Cardiac septum (tissue), 1 donor: ENCODE results near the gene JPH3. TPM values are rescaled to one million over a fixed set of nuclear protein-coding genes. Genes with fewer than 3 reads are reported as not detected.

ENCODE experiments used
- DNase-seq: peaks from one replicate; pipeline ENCODE4 v3.0.0-alpha.2; 2020; ENCODE audit warnings: low spot score
- intact Hi-C: fragments of 100-400 bp; cut with DNase I; formaldehyde crosslinking; loops from one replicate; pipeline ENCODE4 v1.14.0; 2022
- total RNA-seq: library from RNA; stranded (reverse); fragmentation: NEBNext Ultra II Directional; extraction: Animal tissue kit (Norgen Biotek cat#: 25700); gene quantifications from one replicate; pipeline ENCODE4 v1.2.1, GENCODE V29; 2021
- donor health status: DM: no; HTN: no; CAD: no.

The JPH3 gene
- total RNA-seq, 1 donor from 2014 or later = 0.11 TPM

DNA sequence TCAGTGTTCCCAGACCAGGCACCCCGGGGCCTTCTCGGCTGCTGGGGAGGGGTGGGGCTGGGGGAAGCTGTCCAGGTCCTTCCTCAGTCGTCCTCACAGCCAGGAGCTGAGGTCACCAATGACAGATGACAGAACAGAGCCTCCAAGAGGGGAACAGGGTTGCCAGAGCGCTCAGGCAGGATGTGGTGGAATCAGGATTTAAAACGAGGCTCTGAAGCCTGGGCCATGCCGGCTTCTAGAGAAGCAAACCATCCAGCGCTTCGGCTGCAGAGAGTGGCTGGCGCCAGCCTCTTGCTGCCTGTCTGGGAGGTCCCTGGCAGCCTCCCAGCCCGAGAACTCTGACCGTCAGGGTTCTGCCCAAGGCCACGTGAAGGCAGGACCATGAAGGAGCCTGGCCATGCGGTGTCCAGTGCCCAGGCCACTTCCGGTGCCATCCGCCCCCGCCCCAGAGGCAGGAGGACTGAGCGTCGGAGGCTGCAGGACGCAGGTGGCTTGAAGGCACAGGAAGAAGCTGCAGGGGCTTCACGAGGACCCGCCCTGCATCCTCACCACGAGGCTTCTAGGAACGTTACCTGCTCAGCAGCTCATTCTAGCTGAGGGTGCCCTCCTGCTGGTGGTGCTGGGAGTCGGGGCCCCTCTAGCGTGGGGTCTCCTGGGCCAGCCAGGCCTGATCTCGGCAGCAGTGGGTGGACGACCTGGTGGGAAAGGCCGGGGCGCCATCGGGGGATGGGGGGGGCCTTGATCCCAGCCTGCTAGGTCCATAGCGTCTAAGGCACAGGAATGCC, 85.0 kb downstream of the JPH3 start:
- intact Hi-C loops = no loop called here
- no peak for DNase-seq

DNA sequence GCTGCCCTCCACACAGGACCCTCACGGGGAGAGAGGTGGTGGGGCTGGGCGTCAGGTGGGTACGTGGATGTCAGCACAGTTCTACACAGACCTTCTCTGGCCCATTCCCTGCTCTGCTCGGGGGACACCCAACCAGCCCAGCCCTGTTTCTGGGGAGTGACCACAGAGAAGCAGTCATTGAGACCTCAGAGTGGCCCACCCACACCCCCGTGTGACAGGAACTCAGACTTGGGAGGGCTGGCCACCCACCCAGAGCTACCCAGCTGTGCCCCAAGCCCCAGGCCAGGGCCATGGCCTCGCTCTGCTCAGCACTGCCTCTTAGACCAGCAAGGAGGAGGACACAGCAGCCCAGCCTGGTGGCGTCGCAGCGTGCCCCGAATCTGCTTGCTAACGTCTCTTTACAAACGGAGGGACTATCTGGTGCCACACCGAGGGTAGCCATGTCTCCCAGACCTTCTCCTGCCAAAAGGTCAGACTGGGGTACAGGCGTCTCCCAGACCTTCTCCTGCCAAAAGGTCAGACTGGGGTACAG, 85.8 kb downstream of the JPH3 start:
- DNase-seq = no peak
- intact Hi-C loops = no loop called here

DNA sequence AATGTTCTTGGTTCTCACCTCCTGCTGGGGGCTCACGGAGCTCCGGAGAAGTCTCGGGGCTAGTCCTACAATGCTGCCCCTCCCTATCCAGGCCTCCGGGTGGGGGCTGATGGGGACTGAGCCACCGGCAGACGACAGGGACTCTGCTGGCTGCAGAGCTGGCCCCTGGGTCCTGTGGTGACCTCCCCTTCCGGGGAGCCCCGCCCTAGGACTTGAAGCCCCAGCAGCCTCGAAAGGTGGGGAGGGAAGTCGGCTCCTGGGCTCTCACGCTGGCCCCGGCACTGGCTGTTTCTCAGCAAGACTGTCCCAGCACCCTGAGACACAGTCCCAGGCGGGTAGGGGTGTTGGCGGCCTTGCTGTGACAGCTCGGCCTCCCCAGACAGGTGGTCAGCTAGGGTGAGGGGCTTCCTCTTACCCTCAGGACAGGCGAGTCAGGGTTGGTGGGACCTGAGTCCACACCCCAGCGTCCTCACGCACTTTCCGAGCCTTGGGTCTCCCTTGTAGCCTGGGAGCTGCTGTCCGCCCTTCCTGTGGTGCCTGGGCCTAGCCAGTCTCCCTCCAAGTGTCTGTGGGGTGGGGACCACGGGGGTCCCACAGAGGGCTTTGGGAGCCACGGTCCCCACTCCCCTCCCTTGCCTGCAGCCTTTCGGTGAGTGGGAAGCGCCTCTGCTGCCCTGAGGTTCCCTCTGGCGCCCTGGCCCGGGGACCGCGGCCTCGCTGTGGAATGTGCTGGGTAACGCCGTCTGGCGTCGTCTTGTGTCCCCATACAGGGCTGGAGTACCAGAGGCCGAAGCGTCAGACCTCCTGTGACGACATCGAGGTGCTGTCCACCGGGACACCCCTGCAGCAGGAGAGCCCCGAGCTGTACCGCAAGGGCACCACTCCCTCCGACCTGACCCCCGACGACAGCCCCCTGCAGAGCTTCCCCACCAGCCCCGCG, 86.8 kb downstream of the JPH3 start:
- no peak for DNase-seq
- intact Hi-C loops = no loop called here

DNA sequence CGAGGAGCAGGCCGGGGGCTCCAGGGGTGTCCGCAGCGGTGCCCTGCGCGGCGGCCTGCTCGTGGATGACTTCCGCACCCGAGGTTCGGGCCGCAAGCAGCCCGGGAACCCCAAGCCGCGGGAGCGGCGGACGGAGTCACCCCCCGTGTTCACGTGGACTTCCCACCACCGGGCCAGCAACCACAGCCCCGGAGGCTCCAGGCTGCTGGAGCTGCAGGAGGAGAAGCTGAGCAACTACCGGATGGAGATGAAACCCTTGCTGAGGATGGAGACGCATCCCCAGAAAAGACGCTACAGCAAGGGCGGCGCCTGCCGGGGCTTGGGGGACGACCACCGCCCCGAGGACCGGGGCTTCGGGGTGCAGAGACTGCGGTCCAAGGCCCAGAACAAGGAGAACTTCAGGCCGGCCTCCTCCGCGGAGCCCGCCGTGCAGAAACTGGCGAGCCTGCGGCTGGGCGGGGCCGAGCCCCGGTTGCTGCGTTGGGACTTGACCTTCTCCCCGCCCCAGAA, 87.7 kb downstream of the JPH3 start:
- intact Hi-C loops = no loop called here
- DNase-seq = no peak

DNA sequence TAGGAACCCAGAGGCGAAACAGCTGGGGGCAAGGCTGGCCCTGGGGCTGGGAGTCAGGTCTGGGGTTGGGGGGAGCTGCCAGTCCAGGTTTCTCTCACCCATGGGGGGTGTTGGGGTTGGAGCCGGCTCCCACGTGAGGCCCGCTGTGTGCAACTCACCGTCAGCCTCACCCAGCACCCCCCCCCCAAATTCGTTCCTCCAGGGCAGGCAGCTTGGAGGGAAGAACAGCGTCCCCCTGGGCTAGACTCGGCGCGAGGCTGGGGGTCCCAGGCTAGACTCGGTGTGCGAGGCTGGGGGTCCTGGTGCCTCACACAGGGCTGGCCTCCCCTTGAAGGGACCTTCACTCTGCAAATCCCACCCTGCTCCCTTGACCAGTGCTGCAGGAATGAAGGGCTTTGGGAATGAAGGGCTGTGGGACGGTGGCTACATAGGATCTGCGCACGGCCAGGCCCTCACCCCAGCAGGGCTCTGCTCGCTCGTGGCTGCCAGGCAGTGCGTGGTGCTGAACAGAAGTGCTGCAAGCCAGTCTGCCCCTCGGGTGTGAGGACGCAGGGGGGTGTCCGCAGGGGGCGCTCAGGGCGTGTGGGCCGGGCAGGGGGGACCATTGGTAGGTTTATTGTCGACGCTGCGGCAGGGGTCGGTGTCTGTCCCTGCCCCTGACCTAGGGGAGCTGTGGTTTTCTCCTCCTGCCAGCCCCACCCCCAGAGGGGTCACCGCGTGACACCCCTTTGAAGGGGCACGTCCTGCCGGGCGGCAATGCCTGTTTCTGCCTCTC, 88.8 kb downstream of the JPH3 start:
- intact Hi-C loops = no loop called here

DNA sequence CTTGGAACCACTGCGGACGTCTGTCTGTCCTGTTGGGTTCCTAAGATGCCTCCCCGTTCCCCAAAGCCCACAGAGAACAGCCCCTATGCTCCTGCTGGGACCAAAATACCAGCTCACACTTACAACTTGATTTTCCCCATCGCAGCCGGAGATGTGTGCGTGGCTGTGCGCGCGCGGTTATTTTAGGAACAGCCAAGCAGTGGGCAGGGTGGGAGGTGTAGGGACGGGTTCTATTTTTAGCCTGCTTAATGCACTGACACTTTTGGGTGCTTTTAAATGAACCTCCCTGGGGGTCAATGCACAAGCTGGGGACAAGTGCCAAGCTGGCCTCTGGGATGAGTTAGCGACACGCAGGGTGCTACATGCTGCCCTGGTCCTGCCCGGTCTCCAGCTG, 89.4 kb downstream of the JPH3 start:
- intact Hi-C loops = no loop called here
- no peak for DNase-seq

More for the DNA sequence above, 88.8 kb downstream of the JPH3 start:
- DNase-seq = no peak

DNA sequence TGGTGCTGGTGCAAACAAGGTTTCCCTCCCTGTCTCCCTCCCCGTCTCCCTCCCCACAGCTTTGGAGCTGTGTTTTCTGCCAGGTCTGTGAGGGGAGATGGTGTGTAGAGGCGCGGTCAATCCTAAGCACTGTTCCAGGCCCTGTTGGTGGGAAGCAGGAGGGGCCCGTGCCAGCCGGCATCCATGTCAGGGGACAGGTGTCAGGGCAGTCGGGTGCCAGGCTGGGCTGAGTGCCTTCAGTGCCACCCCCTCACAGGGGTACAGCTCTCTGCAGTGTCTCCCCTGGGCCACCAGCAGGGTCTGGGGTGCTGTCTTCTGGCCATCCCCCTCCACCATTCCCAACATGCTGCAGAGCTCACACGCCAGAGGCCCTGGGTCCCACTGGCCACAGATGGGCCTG, 89.9 kb downstream of the JPH3 start:
- intact Hi-C loops = no loop called here
- DNase-seq = no peak

DNA sequence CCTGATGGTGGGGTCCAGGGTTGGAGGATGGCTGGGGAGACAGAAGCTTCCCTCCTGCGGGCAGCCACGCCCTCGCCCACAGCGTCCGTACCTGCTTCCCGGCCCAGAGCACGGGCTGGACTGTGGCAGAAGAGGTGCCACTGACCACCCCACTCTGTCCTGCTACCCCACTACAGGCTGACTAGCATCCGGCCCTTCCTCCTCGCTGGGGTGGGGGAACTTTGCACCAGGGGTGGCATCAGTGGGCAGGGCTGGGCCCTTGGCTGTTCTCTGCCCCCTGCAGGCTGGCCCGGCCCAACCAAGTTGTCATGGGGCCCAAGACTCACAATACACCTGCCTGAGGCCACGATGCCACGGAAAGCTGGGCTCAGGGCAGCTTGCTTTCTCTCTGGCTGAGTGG, 90.4 kb downstream of the JPH3 start:
- intact Hi-C loops = no loop called here
- no peak for DNase-seq

DNA sequence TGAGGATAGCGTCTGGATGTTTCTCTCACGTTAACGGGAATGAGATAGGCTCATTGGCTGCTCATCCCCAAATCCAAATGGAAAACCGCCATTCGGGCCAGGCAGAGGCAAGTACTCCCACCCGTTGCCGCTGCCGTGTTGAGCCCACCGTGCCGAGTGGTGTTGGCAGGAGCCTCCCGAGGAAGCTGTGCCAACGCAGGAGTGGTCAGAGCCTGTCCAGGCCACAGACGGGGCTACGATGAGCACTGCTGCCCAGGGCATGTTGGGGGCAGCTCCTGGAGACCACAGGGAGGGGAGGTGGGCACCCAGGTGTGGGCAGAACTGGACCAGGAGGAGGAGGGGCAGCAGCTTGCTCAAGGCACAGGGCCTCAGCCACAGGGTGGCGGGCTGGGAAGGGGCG, 91.5 kb downstream of the JPH3 start:
- intact Hi-C loops = no loop called here
- no peak for DNase-seq

DNA sequence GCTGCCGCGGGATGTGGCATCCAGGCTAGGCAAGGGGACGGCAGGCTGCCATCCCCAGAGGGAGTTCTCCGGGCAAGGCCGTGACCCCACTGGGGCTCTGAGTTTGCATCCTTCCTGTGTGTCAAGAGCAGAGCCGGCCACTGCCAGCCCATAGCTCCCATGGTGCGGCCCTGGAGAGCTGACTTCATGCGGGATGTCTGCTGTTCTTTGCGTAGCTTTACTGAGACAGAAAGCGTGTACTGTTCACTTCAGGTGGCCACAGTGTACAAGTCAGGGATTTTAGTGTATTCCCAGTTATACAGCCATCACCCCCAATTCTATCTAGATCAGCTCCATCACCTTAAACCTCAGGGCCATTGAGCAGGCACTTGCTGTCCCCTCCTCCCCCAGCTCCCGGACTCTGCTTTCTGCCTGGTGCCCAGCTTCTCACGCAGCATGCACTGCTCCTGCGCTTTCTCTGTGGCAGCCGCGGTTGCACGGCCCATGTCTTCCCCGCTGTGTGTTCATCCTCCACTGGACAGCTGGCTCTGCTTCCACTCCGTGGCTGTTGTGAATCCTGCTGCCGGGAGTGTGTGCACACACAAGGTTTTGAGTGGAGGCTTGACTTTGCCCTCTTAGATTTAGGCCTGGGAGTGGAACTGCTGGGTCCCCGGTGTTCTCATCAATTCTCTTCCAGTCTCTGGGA, 92.3 kb downstream of the JPH3 start:
- DNase-seq = no peak
- intact Hi-C loops = no loop called here

DNA sequence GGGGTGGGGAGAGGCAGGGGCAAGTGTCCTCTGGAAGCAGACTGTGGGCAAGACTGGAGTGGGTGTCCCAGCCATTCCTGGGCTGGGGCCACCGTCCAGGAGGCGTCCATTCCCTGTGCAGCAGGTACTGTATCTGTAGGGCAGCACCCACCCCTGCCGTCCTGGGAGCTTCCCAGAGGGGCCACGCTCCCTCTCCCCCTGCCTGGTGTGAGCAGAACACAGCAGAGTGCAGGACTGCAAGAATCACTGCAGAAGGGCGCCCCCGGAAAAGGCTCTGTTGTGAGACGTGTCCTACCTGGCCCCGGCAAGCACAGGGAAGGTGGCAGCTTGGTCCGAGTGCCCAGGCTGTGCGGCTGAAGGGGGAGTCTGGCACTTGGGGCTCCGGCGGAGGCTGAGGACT, 93.2 kb downstream of the JPH3 start:
- no peak for DNase-seq

DNA sequence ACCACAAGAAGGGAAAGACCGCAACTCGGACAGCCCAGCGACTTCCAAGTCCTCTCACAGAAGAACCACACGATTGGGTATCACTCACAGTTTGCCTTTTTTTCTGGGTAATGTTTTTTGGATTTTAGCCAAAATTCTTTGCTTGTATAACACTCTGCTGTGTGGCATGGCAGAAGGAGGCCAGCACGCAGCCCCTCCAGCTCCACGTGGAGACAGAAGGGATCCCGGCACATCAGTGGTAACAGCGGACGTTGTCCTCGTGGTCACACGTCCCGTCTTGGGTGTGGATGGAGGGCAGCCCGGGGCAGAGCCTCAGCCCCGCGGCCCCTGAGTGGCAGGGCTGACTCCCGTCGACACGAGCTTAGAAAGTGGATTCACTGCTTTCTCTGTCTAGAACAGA, 94.4 kb downstream of the JPH3 start:
- no peak for DNase-seq
- intact Hi-C loops = no loop called here

More for the DNA sequence above, 93.2 kb downstream of the JPH3 start:
- intact Hi-C loops = no loop called here

DNA sequence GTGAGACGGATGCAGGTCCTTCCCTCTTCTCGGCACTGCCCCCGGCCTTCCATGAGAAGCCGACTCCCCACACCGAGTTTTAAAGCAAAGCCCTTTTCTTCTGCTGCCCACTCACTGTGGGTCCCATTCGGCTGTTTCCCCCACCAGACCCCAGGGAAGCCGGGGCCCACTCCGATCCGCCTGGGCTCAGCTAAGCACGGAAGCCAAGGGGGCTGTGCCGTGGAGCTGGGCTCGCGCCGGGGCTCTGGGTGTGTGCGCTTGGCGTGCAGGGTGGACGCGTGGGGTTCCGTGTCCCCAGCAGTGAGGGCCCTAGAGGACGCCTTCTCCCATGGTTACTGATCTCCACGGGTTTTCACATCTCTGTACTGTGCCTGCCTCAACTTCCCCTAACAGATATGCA, 94.9 kb downstream of the JPH3 start:
- intact Hi-C loops = no loop called here
- no peak for DNase-seq

DNA sequence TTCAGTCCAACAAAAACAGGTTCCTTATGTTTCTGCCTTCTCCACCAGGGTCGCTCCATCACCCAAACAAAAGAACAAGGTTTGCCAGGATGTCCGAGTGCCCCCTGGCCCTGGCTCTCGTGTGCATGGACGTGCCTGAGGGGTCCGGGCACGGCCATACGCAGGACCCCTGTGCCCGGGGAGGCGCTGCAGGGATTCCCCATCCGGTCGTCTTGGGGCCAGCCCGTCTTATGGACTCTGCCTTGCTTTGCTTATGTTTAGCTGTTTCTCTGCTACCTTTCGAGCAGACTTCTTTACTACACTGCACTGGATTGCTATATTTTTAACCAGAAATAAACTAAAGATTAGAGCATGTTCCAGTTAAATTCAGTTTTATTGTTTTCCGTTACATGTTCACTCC, 95.5 kb downstream of the JPH3 start:
- no peak for DNase-seq
- intact Hi-C loops = no loop called here

DNA sequence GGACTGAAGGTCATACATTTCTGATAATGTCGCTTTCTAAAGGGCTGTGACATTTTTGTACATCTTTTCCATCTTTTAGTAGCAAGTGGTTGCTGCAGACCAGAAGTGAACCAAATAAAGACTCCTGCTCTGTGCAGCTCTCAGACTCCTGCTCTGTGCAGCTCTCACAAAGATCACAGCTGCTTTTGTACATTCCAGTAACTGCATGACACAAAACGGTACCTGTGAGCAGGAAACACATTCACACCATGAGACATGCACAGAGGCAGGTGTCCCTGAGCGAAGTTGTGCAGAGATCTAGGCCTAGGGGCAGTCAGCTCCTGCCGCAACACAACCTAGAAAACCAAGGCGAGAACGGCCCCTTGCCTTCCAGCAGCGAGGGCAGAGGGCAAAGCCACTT, 95.9 kb downstream of the JPH3 start:
- no peak for DNase-seq
- intact Hi-C loops = no loop called here

DNA sequence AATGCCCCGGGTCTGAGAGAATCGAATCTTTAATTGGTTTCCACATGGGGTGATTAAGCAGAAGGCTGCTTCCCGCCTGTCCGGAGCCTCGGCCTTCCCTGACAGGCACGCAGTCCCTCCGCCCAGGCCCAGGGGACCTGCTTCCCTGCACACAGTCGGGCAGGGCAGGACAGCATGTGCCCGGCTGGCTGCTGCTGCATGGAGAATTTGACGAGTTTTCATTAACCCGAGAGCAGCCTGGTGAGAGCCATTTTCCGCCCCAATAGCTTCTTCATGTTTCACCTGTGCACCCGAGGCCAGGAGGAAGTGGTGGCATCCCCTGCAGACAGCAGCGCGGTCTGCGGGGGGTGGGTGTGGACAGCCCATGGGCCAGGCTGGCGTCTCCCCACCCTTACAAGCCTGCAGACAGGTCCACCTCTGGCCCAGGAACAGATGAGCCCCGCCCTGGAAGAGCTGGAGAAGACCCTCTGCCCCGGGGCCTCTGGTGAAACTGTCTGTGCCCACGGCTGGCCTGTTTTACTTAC, 96.4 kb downstream of the JPH3 start:
- intact Hi-C loops = no loop called here
- DNase-seq = no peak

DNA sequence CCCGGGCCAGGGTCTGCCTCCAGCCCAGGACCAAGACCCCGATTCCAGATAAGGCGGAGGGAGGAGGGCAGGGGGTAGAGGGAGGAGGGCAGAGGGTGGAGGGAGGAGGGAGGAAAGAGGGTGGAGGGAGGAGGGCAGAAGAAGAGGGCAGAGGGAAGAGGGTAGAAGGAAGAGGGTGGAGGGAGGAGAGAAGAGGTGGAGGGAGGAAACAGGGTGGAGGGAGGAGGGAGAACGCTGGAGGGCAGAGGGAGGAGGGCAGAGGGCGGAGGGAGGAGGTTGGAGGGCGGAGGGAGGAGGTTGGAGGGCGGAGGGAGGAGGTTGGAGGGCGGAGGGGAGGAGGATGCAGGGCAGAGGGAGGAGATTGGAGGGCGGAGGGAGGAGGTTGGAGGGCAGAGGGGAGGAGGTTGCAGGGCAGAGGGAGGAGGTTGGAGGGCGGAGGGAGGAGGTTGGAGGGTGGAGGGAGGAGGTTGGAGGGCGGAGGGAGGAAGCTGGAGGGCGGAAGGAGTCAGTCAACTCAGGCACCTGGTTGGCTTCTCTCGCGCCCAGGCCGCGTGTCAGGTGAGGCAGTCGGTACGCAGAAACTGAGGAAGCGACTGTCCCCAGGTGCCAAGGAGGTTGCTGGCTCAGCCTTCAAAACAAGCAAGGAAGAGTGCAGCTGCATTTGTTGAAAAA, 98.2 kb downstream of the JPH3 start:
- no peak for DNase-seq
- intact Hi-C loops = no loop called here

DNA sequence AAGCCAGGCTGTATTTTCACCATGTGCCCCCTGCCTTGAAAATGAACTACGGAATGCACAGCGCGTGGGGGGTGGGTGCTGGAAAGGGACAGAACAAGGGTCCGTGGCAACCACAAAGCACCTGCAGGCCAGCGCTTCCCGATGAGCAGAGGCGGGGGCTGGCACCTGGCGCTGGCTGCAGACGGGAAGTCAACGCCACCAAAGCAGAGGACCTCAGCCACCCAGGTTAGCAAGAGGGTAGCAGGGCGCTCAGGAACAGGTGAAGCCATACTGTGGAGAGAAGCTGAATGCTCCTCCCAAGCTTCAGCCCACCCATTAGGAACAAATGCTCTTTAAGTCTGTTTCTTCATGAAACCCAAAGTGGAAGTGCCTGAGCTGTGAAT, 98.8 kb downstream of the JPH3 start:
- no peak for DNase-seq
- intact Hi-C loops = no loop called here
